Mesendoderm (in vitro differentiated cells): ENCODE results near the gene NELFE. TPM values are rescaled to one million over a fixed set of nuclear protein-coding genes. Genes with fewer than 3 reads are reported as not detected.

Experiments used
- small RNA-seq: library from polyadenylated mRNA; stranded (forward); fragments of <200 nt; extraction: miRNeasy Mini kit (QIAGEN cat#:217004); gene quantifications from one replicate; pipeline ENCODE3, GENCODE V24; 2013; ENCODE audit not compliant: insufficient read depth

Gene NELFE

Small RNAs within 50 kb of the gene (small RNA-seq; reads per million reads assigned to genes)
- not detected for gene AL645922.1
